SU-DHL-6 (cell line): ENCODE measurements around the gene GOLGA6L25.
"Not testable (repeated sequence)": the region's sequence is repeated elsewhere in the genome, so short reads cannot be mapped to it uniquely, and the experiment has no call there.

Experiments
- H2AFZ ChIP-seq: fragments of 200-600 bp; sonication (generic); 2 replicates; pipeline ENCODE4 v1.6.1; 2014; ENCODE audit warnings: low read depth, mild to moderate bottlenecking, moderate library complexity, mixed read lengths, antibody characterized with exemption, low read length; ENCODE audit not compliant: severe bottlenecking
- H3F3A ChIP-seq: fragments of 200-600 bp; shearing (Covaris generic); 2 replicates; pipeline ENCODE4 v1.6.0; 2016; ENCODE audit warnings: antibody characterized with exemption, mild to moderate bottlenecking; ENCODE audit not compliant: insufficient read depth
- H3K27ac ChIP-seq: fragments of 200-600 bp; sonication (generic); 2 replicates; pipeline ENCODE4 v1.5.1; 2016; ENCODE audit warnings: low read depth, mild to moderate bottlenecking, low read length, moderate library complexity, mixed read lengths
- H3K27me3 ChIP-seq: fragments of 200-600 bp; sonication (generic), shearing (Covaris generic); 2 replicates; pipeline ENCODE4 v1.6.0; 2014; ENCODE audit warnings: mild to moderate bottlenecking, low read length
- H3K36me3 ChIP-seq: fragments of 200-600 bp; sonication (generic); 2 replicates; pipeline ENCODE4 v1.6.1; 2014; ENCODE audit warnings: mild to moderate bottlenecking, low read length, mixed read lengths
- H3K4me2 ChIP-seq: fragments of 300-600, 200-600 bp; shearing (Covaris generic), sonication (generic); 2 replicates; pipeline ENCODE4 v1.6.0; 2014; ENCODE audit warnings: low read length, low read depth, mild to moderate bottlenecking; ENCODE audit not compliant: poor library complexity, severe bottlenecking
- H3K4me3 ChIP-seq: fragments of 200-600 bp; sonication (generic); 2 replicates; pipeline ENCODE4 v1.5.1; 2014; ENCODE audit warnings: antibody characterized with exemption, low read length, mild to moderate bottlenecking, mixed read lengths; ENCODE audit not compliant: insufficient read depth, poor library complexity, severe bottlenecking
- H3K79me2 ChIP-seq: fragments of 200-600 bp; sonication (generic); 2 replicates; pipeline ENCODE4 v1.6.1; 2014; ENCODE audit warnings: mild to moderate bottlenecking, low read length, moderate library complexity; ENCODE audit not compliant: insufficient read depth
- H3K9ac ChIP-seq: fragments of 200-600 bp; sonication (generic); 2 replicates; pipeline ENCODE4 v1.7.0; 2014; ENCODE audit warnings: mild to moderate bottlenecking, low read length
- H3K9me2 ChIP-seq: fragments of 200-600 bp; sonication (generic); replicated peaks from 2 replicates; pipeline ENCODE4 v1.6.1; 2014; ENCODE audit warnings: low read length; ENCODE audit not compliant: insufficient read depth
- H3K9me3 ChIP-seq: fragments of 200-600 bp; sonication (generic); 2 replicates; pipeline ENCODE4 v1.6.1; 2014; ENCODE audit warnings: low read length, mixed read lengths; ENCODE audit not compliant: insufficient read depth
- H4K20me1 ChIP-seq: fragments of 200-600 bp; sonication (generic); 2 replicates; pipeline ENCODE4 v1.6.1; 2014; ENCODE audit warnings: low read depth, mild to moderate bottlenecking, antibody characterized with exemption, low read length, moderate library complexity, mixed read lengths

Gene GOLGA6L25

DNA sequence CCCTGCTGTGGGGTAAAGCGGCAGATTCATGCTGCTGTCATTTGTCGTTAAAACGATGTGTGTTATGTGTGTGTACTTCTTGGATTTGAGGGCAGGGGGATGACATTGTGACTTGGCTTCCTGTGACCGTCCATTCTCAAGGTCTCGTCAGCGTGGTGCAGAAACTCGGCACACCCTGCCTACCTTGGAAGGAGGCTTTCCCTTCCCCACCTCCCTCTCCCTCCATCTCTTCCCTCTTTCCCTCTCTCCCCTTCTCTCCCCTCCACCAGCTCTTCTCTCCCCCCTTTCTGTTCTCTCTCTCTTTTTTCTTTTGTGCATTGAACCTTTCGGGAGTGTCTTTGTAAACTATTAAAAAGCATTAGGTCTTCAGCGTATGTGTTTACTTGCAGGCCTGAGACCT lies 36.4 kb downstream of the GOLGA6L25 start:
- not testable (repeated sequence) for H3F3A ChIP-seq, H4K20me1 ChIP-seq, H3K27me3 ChIP-seq, H3K27ac ChIP-seq, H3K36me3 ChIP-seq, H2AFZ ChIP-seq, H3K9me2 ChIP-seq, H3K9me3 ChIP-seq, H3K79me2 ChIP-seq
- peak overlapping the region; percentile 29 for H3K4me2 ChIP-seq
- peak overlapping the region; percentile 22 for H3K4me3 ChIP-seq
- H3K9ac ChIP-seq: peak overlapping the region; percentile 28; the same call in 1 of the 2 replicates

DNA sequence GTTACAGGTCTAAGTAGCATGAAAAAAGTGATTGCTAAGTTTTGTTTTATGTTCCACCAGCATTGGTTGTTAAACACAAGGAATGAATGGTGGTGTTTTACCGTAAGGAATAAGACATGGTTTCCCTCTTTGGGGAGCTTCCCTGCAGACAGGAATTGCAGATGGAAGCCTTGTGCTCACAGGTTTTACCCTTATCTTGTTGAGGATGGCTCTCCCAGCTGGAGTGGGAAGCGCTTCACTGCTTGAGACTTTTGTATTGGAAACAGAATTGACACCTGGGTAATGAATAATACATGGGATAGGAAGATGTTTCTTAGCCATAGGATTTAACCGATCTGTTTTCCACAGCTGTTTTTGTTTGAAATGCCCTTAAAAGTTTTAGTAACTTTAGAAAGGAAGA lies 39.0 kb downstream of the GOLGA6L25 start:
- H3K27ac ChIP-seq, H4K20me1 ChIP-seq, H3K36me3 ChIP-seq, H3K4me2 ChIP-seq, H3K79me2 ChIP-seq, H3K9me2 ChIP-seq, H2AFZ ChIP-seq, H3F3A ChIP-seq, H3K9ac ChIP-seq, H3K27me3 ChIP-seq, H3K4me3 ChIP-seq, H3K9me3 ChIP-seq: not testable (repeated sequence)

- not testable (repeated sequence) for H3K27me3 ChIP-seq, H3K36me3 ChIP-seq, H3K9me2 ChIP-seq, H3K27ac ChIP-seq, H3K4me3 ChIP-seq, H3K9ac ChIP-seq, H3K4me2 ChIP-seq, H2AFZ ChIP-seq, H3K79me2 ChIP-seq, H3F3A ChIP-seq, H4K20me1 ChIP-seq, H3K9me3 ChIP-seq
These were observed 40.2 kb downstream of the GOLGA6L25 start for GRCh38 chr15:28593424-28594129.

DNA sequence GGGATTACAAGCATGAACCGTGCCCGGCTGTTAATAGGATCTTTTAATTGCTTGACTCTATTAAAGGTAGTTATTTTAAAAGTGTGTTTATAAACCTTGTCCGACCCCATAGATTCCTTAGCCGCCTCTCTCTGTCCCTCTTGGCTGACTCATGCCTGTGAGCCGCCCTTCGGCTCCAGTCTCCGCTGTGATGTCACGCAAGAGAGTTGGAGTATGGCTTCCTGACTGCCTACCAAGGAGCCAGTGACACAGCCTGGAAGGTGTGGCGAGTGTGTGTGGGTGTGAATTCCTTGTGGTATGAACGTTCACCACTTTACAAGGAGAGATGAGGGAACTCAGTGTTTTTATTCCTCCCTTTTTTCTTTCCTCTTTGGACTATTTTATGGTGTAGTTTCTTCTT lies 44.1 kb downstream of the GOLGA6L25 start:
- H2AFZ ChIP-seq, H3K36me3 ChIP-seq, H3K4me2 ChIP-seq, H3K9me2 ChIP-seq, H3K4me3 ChIP-seq, H4K20me1 ChIP-seq, H3K27ac ChIP-seq, H3K9ac ChIP-seq, H3K79me2 ChIP-seq, H3K9me3 ChIP-seq, H3F3A ChIP-seq, H3K27me3 ChIP-seq: not testable (repeated sequence)

- H3K9ac ChIP-seq, H3K79me2 ChIP-seq, H3K27ac ChIP-seq, H4K20me1 ChIP-seq, H3K4me2 ChIP-seq, H3K4me3 ChIP-seq, H2AFZ ChIP-seq, H3K27me3 ChIP-seq, H3K36me3 ChIP-seq, H3F3A ChIP-seq, H3K9me2 ChIP-seq, H3K9me3 ChIP-seq: not testable (repeated sequence)
These were observed 44.8 kb downstream of the GOLGA6L25 start for GRCh38 chr15:28598209-28598608.

- not testable (repeated sequence) for H3K4me2 ChIP-seq, H3K79me2 ChIP-seq, H3K27ac ChIP-seq, H3F3A ChIP-seq, H4K20me1 ChIP-seq, H3K9ac ChIP-seq, H2AFZ ChIP-seq, H3K36me3 ChIP-seq, H3K9me3 ChIP-seq, H3K4me3 ChIP-seq, H3K9me2 ChIP-seq, H3K27me3 ChIP-seq
These were observed 48.8 kb downstream of the GOLGA6L25 start for GRCh38 chr15:28602152-28602551.
